NOMO-1 (cell line): ENCODE data around the gene BMPR1B.
A peak's percentile ranks its signal among the peaks of the same experiment; 100 is the strongest.

Source experiments
- DNase-seq, 2 experiments: peaks; one replicate each; lab custom pipeline; 2025; ENCODE audit not compliant: unreplicated experiment in 2 of 2; lab: John Stamatoyannopoulos, UW

BMPR1B gene

DNA sequence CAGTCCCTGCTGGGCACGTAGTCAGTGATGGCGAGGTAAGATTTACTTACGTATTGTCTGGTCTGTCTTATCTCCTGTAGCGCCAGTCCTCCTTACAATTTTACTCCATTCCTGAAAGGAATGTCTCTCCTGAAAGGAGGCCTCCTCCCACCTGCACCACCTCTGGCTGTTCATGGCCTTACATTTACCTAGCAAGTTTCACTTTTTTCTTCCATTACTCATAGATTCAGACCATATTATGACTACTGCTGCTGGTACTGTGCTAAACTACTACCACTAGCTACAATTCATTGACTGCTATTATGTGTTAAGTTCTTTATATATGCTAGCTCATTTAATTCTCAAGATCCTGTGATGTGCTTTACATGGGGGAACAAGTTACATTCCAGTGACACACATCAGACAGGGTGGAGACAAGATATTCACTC, 189.9 kb downstream of the BMPR1B start:
- no peak for DNase-seq

DNA sequence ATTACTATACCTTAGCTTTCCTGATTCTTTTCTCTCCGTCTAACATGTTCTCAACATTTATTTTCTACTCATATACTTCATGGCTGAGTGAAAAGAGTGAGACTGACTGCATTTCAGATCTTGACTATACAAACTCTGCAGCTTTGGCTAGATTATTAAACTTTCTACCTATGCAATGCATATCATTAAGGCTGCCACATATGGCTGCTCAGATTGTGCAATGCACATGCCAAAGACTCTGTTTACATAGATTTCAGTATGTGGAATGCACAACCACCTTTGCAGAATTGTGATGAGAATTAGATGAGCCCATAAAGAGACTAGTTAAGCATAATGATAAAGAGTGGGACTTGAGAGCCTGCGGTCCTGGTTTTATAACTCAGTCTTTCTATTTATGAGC, 196.5 kb downstream of the BMPR1B start:
- no peak for DNase-seq

DNA sequence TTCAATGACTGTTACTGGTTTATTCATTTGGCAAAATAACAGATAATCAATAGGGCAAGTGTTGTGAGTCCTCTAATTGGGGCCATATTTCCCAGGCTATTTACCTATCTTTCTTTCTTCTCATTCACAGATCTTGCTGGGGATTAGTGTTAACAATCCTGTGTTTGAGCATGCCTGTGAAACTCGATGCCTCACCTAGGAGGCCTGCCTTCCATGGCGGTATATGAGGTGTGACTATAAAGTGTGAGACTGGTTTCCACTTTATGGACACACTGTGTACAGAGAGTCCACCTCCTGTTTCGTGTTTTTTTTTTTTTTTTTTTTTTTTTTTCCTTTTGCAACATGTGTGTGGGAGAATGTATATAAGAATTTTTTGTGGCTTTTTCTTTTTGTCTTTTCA, 199.3 kb downstream of the BMPR1B start:
- no peak for DNase-seq

DNA sequence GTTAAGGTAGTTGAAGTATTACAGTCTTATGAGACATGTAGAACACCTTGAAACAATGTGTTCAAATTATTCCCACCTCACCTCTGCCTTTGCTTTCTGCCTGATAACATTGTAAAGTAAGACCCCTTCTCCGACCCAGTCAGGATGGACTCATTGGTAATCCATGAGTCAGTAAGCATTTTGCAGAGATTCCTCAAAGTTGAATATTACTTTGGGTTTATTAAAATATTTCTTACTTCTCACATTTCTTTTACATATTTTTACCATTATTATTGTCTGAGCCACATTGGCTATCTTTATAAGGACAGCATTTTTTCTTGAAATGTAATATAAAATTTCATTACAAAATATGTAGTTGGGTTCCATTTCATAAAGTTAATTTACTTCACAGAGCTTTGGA, 201.6 kb downstream of the BMPR1B start:
- DNase-seq = no peak

DNA sequence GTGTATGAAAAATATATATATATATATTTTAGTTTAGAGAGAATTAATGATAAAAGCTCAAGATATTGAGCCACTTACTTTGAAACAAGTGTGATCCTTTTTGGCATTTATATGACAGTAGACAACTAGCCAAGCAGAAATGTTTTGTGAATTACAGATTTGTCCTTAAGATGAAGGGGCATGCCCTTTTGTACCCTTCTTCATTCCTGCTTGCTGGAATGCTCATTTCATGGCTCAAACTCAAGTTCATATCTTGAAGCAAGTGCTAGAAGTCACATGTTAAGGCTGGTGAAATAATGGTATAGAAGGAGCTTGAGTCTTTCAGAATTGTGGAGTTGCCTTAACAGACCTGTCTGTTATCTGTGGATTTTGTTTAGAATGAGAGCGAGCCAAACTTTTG, 203.0 kb downstream of the BMPR1B start:
- no peak for DNase-seq

DNA sequence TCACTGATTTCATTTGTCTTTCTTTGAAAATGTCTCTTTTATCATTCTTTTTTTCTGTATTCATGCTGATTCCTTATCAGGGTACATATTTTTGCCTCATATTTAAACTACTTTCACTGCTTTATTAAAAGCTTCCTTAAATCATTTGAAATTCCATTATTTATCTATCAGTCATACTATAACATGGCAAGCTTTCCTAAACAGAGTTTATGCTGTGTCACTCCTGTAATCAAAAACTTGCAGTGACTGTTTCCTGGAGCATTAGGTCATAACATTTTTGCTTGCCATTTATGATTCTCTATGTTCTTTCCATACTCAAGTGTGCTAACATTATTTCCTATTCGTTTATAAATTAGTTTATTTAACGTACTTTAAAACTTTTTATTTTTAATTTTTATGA, 203.7 kb downstream of the BMPR1B start:
- DNase-seq = no peak

DNA sequence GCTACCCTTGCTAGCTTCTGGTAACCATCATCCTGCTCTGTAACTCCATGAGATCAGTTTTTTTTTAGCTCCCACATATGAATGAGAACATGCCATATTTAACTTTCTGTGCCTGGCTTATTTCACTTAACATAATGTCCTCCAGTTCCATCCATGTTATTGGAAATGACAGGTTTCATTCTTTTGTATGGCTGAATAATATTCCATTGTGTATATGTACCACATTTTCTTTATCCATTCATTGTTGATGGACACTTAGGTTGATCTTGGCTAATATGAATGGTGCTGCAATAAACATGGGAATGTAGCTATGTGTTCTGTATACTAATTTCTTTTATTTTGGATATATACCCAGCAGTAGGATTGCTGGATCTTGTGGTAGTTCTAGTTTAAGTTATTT, 204.7 kb downstream of the BMPR1B start:
- no peak for DNase-seq

DNA sequence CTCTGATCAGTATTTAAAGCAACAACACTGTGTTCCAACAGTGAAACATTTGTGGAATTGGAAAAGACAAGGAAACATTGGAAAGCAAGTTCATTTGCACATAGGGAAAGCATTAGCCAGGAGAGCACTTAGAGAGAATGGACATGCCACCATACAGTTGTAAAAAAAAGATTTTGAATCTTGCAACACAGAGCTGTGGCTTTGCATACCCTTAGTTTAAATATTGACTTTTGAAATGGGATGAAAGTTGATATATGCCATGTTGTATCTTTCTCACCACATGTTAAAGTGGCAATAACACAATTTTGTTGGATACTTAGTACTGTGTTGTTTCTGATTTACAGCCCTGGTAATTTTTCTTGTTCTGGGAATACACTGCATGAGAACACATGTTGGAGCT, 208.1 kb downstream of the BMPR1B start:
- no peak for DNase-seq

DNA sequence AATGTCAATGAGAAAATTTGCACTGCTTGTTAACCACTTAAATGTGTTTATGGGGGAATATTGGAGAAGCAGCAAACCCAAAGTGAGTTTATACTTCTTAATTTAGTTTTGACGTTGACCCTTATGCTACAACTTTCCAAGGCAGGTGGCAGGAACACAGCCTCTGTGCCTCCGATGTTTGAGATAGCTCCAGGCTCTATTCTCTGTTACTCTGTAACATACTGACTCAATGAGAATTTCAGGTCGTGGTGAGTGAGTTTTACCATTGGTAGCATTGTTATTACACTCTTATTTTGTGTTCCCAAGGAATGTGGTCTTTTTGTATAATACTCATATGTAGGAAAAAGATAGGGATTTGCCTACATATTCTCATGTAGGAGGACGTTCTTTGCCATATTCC, 210.7 kb downstream of the BMPR1B start:
- DNase-seq = no peak

DNA sequence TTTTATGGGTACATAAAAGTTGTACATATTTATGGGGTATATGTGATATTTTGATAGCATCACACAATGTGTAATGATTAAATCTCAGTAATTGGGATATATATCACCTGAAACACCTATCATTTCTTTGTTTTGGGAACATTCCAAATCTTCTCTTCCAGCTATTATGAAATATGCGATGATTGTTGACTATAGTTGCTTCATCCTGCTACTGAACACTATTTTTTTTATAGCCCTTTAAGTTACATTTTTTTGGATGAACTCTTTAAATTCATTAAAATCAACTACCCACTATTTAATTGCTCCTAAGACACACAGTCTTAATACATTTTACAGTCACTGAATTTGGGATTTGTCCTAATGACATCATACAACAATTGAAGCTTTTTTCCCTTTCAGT, 212.9 kb downstream of the BMPR1B start:
- DNase-seq = no peak

DNA sequence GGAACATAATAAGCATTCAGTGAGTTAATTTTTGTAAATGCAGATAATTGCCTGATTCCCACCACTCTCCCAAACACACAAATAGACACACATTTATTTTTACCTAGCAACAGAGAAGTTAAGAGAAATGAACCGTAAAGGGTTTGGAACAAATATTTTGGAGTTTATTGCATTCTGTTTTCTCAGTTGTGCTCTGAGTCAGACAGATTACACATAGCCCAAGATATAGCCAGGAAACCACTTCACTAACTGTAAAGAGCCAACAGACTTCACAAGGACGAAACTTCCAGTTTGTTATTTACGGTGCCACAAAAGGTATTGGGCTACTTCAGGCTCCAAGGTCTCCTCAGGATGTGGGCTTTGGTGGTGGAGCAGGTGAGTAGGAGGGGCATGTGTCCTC, 217.0 kb downstream of the BMPR1B start:
- DNase-seq = no peak

DNA sequence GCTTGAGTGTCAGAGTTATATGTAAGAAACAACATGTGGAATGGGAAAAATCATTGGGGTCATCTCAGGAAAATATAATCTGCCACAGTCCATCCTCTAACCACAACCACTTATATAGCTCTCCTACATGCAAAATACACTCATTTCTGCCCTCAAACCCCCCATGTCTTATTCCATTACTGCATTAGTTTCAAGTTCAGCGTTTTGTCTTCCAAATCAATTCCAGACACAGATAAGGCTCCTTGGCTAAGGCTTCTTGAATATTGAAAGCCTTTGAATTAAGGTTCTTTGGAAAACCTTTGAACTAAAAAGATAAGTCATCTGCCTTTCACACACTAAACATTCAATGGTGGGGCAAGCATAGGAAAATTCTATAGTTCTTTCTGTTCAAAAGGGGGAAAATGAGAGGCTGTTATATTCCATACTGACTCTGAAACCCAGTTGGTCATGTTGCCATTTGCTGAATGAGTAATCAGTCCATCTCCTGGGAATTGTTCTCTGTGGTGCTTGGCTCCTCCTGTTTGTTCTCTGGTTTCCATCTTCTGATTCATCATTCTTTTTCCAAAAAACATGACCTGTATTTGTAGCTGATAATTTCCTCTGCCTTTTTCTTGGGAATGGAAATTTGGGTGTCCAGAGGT, 218.7 kb downstream of the BMPR1B start:
- DNase-seq = no peak

DNA sequence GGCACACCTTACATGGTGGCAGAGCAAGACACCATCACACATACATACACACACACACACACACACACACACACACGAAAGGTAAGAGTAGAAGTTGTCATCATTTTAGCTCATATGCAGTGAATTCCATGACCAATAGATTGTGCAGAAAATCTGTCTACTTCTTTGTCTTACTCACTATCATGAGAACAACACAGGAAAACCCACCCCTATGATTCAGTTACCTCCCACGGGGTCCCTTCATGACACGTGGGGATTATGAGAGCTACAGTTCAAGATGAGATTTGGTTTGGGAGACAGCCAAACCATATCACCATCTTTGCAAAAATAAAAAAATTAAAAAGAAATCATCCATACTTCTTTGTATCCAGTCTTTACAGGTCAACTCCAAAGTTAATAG, 221.1 kb downstream of the BMPR1B start:
- no peak for DNase-seq

DNA sequence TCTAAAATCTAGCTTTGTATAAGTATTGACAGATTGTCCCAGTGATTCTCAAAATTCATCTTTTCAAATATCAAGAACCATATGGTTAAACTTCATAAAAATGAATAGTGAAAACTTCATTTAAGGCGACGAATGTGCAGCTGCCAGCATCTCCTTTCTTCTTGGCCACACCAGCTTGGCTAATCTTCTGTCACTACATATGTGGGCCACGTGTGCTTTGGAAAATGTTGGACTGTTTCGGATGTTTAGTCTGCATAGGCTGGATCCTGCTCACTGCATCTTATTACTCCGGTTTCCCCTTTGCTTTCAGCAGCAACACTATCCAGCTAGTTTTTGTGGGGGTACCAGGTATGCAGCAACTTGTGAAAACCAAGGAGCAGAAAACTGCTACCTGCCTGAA, 221.9 kb downstream of the BMPR1B start:
- DNase-seq = no peak

DNA sequence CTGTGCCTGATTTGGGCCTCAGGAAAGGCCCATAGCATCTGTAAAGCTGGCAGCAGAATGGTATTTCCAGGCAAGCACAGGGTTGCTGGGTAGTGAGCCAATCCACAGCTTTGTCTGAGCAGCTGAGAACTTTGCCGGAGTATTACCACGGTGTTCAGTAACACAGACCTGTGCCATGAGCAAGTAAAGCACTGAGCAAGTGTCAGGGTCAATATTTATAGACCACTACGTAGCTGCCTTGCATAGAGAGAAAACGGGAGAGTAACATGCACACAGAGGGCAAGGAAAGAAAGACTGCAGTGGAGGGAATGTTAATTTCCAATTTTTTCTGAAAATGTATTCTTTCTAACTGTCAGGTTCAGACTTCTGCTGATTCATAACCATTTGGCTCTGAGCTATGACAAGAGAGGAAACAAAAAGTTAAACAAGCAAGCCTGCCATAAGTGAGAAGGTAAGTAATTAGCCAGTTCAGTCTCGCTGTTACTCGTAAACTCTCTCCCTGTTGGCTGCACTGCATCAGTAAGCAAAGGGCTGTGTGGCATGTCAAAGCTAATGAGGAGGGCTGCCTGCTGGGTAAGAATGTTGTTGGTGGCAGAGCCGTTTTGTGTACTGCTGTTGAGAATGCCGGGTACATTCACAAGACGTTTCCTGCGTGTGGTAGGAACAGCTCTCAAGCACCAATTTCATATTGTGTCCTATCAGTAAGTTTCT, 238.1 kb downstream of the BMPR1B start:
- peak in 1 of 2 experiments; percentile 6 for DNase-seq

DNA sequence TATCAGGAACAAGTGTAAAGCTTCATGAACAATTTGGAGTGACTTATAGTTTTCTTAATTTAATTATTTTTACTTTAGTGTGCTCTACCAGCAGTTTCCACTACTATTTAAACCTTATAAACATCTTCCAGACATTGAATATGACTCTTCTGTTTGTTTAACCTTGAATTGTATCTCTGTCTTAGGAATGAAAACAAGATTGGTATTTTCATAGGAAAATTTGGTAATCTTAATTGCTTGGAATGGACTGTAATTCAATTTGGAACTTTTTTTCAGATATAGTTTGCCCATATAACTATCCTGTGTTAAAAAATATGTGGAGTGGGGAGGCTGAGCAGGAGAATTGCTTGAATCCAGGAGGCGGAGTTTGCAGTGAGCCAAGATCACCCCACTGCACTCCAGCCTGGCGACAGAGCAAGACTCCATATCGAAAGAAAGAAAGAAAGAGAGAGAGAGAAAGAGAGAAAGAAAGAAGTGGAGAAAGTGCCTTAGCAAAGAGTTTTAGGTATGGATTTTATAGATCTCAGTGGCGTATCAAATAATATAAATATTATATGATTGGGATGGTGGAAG, 242.4 kb downstream of the BMPR1B start:
- DNase-seq = no peak

DNA sequence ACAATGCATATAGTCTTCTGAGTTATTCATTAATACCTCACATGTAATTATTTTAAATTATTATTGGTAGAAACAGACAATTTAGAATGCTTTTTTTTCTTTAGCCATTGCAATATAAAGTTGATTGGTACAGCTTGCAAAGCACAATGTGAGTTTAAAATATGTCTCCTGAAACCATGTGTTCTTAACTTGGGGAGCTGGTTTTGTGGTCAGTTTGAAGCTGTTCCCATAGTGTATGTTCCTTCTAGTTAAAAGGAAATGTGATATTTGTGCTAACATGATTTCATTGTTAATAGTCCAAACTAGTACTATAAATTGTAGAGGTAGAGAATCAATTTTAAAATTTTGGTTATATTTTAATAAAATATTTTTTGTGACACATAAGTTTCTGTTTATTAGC, 247.2 kb downstream of the BMPR1B start:
- DNase-seq = no peak

DNA sequence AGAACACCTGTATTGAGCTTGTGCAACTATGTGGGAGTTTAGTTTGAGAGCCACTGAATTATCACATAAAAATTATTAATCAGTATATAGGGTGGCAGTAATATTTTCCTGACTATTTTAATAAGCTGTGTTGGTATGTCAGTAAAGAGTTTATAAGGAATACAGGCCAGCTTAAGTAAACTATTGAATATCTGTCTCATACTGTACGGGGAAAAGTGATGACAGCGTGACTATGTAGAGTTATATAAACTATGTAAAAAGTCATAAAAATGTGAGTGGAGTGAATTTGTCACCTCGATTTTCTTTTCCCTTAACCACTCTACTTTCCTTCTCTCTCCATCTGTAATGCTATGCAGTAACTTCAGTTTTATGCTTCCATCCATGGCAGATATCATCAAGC, 250.2 kb downstream of the BMPR1B start:
- no peak for DNase-seq

DNA sequence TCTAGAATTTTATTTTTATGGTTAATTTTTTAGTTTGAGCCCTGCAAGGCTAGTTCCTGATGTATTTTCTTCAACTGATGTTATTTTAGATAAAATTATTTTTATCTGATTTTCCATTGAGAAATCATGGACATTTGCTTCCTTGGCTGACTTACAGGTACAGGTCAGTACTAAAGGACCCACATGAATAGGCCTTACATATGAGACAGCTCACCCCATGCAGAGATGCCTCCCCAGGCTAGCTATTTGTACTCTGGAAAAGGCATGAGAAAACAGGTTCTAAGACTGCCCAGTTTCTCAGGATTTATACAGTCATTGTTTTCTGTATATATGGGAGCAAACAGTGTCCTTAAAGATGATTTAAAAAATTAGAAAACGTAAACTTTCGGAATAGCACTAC, 255.5 kb downstream of the BMPR1B start:
- DNase-seq = no peak

DNA sequence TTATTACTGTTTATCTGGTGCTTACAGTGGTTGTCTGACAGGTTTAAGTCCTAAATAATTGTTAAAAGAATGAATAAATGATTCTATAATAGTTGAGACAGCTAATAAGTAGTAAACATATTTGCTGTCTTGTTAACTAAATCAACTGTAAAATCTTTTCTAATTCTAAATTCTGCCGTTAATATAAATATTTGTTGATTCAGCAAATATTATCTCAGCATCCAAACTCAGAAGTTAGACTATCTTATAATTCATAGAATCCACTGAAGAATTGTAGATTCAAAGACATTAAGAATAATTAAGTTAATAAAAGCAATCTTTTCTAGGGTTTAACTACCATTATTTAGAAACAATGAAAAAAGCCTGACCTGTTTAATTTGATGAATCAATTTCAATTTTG, 256.3 kb downstream of the BMPR1B start:
- no peak for DNase-seq

DNA sequence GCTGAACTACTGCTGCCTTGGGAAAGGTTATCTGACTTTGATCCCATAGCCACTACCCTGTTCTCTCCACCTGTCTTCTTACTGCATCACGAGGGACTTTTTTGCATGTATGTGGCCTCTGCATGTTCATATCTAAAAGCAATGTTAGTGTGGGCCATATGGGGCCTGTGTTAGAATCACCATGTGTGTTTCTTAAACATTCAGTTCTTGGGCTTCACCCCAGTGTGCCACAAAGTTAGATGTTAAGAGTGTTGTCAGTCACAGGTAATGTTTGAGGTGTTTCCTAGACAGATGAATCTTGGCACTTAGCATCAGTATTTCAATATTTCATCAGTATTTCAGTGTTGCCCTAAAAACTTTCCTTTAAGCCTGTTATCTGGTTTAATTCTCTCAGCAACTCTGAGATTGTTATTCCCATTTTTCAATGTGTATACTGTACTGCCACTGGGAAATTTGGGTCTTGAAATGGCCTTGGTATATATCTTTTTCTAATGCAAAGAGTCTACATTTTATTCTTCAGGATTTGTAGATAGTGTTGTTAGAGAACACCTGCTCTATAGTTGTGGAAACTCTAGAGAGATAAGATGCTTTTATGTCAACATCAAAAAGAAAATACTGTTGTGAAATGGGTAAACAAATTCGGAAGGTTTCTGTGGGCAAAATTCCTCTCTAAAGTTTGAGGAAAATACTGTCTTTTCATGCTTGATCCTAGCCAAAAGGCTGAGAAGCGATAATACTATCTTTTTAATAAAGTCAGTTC, 259.7 kb downstream of the BMPR1B start:
- DNase-seq = no peak

DNA sequence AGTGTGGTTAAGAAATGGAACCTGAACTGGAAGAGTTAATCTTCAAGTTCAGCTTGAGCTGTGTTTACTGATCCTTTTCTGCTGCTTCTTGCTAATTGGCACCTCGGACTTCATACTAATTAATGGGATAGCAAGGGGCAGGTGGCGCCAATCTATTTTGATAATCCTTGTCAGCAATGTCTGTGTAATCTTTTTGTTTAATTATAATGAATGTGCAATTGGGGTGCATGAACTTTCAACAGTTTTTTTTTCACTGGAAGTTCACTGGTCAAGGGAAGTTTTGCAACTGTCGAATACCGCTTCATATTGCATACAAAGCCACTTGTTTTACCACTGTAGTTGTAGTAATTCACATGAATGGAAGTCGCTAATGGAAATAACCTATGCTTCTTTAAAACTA, 261.0 kb downstream of the BMPR1B start:
- DNase-seq = no peak
